ENCODE data around the gene C1QTNF1.

The C1QTNF1 gene, protein sequence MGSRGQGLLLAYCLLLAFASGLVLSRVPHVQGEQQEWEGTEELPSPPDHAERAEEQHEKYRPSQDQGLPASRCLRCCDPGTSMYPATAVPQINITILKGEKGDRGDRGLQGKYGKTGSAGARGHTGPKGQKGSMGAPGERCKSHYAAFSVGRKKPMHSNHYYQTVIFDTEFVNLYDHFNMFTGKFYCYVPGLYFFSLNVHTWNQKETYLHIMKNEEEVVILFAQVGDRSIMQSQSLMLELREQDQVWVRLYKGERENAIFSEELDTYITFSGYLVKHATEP

DNA sequence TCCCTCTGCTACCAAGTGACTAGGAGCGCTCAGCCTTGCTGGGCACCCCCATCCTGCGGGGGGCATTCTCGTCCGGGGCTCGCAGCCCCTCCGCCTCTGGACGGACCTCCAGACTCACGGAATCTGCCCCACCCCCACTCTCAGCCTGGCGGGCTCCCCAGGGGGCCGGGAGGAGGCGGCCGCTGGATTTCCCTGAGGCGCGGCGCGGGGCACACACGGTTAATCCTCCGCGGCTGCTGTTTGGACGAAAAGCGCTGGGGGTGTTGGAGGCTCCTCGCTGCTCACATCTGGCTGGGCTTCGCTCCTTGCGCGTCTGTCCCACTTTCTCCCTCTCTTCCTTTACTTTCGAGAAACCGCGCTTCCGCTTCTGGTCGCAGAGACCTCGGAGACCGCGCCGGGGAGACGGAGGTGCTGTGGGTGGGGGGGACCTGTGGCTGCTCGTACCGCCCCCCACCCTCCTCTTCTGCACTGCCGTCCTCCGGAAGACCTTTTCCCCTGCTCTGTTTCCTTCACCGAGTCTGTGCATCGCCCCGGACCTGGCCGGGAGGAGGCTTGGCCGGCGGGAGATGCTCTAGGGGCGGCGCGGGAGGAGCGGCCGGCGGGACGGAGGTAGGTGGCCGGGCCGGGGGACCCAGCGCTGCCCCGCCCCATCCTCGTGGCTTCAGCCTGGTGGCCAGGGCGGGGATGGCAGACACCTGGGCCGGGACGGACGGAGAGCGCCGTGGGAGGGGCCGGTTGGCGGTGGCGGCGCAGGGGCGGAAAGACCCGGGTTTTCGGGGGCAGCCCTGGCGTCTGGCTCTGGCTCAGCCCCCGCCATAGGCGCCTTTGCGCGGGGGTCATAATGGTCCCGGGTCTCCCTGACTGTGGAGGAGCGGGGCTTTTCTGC is at the start of gene C1QTNF1:
TSS of gene C1QTNF1 (plus strand) at position 284 of the 886 bp plus-strand sequence. CDS start 19,800 bp downstream, outside the sequence.
- H3K4me3 ChIP-seq (ENCODE audit: low read depth, low read length) = peak within 1 kb of the TSS; percentile 39
- TF ChIP-seq, protein P1, sequence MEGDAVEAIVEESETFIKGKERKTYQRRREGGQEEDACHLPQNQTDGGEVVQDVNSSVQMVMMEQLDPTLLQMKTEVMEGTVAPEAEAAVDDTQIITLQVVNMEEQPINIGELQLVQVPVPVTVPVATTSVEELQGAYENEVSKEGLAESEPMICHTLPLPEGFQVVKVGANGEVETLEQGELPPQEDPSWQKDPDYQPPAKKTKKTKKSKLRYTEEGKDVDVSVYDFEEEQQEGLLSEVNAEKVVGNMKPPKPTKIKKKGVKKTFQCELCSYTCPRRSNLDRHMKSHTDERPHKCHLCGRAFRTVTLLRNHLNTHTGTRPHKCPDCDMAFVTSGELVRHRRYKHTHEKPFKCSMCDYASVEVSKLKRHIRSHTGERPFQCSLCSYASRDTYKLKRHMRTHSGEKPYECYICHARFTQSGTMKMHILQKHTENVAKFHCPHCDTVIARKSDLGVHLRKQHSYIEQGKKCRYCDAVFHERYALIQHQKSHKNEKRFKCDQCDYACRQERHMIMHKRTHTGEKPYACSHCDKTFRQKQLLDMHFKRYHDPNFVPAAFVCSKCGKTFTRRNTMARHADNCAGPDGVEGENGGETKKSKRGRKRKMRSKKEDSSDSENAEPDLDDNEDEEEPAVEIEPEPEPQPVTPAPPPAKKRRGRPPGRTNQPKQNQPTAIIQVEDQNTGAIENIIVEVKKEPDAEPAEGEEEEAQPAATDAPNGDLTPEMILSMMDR (IDR thresholded peaks at IDR 0.05; ENCODE audit: insufficient read depth, low read depth, low read length, missing control alignments) = peak; percentile 28
- DNase-seq (ENCODE audit: low read depth) = peak; percentile 18

DNA sequence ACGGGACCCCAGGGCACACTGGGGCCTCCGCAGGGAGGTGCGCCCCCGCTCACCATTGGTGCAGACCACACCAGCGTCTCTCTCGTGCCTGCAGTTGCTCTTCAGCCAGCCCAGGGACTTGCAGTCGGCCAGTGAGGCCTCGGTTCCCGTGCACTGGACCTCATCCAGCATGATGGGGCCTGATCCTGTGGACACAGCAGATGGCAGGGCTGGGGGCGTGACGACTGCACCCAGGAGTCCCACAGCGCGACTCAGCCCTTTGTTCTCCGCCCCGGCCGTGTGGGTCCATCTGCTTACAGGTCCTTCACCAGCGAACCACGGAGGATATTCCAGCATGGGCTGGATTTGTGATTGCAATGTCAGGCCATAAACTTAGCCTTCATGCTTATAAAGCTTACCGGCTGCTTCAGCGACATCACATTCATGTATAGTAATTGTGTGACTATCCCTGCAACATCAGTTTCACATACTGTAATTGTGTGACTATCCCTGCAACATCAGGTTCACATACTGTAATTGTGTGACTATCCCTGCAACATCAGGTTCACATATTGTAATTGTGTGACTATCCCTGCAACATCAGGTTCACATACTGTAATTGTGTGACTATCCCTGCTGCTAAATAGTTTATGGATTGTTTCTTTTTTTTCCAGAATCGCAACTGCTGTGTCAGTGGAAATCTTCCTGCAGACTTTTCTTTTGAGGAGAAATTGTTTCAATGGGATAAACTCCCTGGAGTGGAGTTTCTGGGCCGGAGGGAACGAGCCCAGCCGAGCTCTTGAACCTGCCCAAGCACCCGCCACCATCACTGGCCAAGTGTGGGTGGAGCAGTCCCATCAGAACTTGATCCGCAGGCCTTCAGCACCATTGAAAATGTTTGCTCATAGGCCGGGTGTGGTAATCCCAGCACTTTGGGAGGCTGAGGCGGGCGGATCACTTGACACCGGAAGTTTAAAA is 49.1 kb upstream of the C1QTNF1 start:
- no peak overlapping the region for H3K4me3 ChIP-seq (ENCODE audit: low read depth, low read length)
- no peak for DNase-seq (ENCODE audit: low read depth)
- TF ChIP-seq, protein P1 (IDR thresholded peaks at IDR 0.05; ENCODE audit: insufficient read depth, low read depth, low read length, missing control alignments) = no peak

DNA sequence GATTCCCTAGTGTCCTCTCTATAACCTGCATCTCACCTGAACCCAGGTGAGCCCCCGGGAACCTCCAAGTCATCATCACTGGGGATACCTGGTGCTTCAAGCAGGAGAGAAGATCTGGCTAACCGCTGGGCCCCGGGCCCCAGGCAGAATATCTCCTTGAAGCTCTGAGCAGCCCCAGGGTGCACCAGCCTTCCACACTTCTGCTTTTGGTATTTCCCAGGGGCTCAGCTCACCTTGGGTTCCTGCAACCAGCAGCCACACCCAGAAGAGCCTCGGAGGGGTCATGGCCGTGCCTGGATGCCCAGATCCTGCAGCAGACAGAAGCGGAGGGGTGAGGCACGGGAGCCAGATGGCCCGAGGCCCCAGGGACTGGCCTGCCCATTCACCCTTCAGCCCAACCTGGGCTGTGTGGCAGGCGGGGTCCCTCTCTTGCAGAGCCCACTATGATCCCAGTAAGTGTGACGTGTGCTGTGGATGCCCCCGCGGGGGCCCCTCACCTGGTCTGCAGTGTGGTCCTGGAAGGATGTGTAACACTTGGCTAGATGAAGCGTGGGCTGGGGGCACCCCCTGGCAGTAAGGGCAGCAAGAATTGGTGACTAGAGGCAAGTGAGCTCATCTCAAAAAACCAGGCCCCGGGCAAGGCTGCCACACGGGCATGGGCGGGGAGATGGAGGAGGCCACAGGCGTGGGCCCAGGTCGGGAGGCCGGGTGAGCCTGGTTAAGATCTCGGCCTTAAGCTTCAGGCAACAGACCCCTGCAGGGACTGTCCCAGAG is 46.9 kb upstream of the C1QTNF1 start:
- no peak overlapping the region for H3K4me3 ChIP-seq (ENCODE audit: low read depth, low read length)
- no peak for DNase-seq (ENCODE audit: low read depth)
- TF ChIP-seq, protein P1 (IDR thresholded peaks at IDR 0.05; ENCODE audit: insufficient read depth, low read depth, low read length, missing control alignments) = no peak

DNA sequence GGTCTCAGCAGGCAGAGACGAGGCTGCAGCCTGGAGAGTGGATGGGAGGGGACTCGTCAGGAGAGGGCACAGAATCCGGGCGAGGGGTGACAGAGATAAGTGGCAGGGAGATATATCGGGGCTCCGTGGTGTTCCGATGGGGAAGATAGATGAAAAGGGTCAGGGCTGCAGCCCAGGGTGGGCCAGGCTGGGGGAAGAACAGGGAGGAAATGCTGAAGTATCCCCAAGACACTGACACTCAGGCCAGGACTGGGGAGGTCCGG is 46.4 kb upstream of the C1QTNF1 start:
- no peak overlapping the region for H3K4me3 ChIP-seq (ENCODE audit: low read depth, low read length)
- DNase-seq (ENCODE audit: low read depth) = no peak
- TF ChIP-seq, protein P1 (IDR thresholded peaks at IDR 0.05; ENCODE audit: insufficient read depth, low read depth, low read length, missing control alignments) = no peak

DNA sequence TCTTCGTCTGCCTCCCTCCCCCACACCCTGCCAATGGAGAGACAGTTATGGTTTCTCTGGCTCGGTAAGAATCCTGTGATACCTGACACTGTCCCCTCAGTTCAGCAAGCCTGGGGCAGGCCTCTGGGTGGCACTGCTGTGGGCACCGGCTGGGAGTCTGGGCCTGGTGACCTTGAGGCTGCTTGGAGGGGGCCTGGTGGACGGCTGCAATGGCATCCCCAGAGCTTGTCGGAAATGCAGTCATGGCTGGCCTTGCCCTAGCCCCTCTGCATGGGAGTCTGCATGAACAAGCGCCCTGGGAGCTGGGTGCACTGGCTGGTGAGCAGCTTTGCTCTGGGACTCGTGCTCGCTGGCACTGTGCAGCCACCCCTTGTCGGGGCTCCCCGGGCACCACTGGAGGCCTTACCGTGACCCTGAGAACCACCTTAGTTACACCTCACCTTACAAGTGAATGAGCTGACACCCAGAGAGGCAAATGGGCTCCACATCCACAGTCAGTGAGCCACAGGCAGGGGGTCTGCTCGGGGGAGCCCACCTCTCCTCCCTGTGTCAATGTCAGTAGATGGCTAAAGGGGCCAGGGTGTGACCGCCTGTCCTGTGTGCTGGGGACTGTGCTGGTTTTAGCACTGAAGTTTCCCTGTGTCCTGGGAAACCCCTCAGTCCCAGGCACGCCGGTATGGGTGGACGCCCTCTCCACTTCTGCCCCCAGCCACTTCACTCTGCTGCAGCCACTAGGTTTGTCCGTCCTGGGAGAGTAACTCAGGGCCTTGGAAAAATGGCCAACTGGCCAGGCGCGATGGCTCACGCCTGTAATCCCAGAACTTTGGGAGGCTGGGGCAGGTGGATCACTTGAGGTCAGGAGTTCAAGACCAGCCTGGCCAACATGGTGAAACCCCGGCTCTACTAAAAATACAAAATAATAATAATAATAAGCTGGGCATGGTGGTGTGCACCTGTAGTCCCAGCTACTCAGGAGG is 45.7 kb upstream of the C1QTNF1 start:
- H3K4me3 ChIP-seq (ENCODE audit: low read depth, low read length) = no peak overlapping the region

More for the DNA sequence above, 45.7 kb upstream of the C1QTNF1 start:
- TF ChIP-seq, protein P1 (IDR thresholded peaks at IDR 0.05; ENCODE audit: insufficient read depth, low read depth, low read length, missing control alignments) = no peak
- no peak for DNase-seq (ENCODE audit: low read depth)

Measured in GM12865 (cell line).